Gastrocnemius medialis (tissue), 4 donors: ENCODE measurements around the gene DMD. TPM values are rescaled to one million over a fixed set of nuclear protein-coding genes. Genes with fewer than 3 reads are reported as not detected.
A peak's percentile ranks its signal among the peaks of the same experiment; 100 is the strongest.

Experiments used
- ATAC-seq, 2 donors: fragments of 150-250 bp; one replicate each; pipeline ENCODE4 v1.9.1; 2016
- DNase-seq, 2 donors: peaks; one replicate each; pipeline ENCODE4 v3.0.0-alpha.2; 2019
- H3K27ac ChIP-seq, 4 donors: fragments of 200-600 bp; sonication (generic); 1 replicate in 1 of 4; 2 replicates in 3 of 4; pipeline ENCODE4 v1.5.1; 2016 to 2018; ENCODE audit warnings: mild to moderate bottlenecking in 2 of 4, moderate library complexity in 1 of 4
- H3K27me3 ChIP-seq, 3 donors: fragments of 200-600 bp; sonication (generic) in 2 of 3; 1 replicate in 1 of 3; 2 replicates in 2 of 3; pipeline versions ENCODE4 v1.5.1 to v1.6.0; 2016 to 2019; ENCODE audit warnings: mild to moderate bottlenecking in 1 of 3, moderate library complexity in 1 of 3
- H3K36me3 ChIP-seq, 2 donors: fragments of 200-600 bp; sonication (generic) in 1 of 2; one replicate each; pipeline ENCODE4 v1.5.1; 2017 to 2018
- H3K4me1 ChIP-seq, 2 donors: fragments of 200-600 bp; sonication (generic) in 1 of 2; one replicate each; pipeline ENCODE4 v1.5.1; 2016 to 2017; ENCODE audit warnings: mild to moderate bottlenecking in 2 of 2
- H3K4me3 ChIP-seq, 4 donors: fragments of 200-600 bp; sonication (generic) in 3 of 4; 1 replicate in 1 of 4; 2 replicates in 3 of 4; pipeline ENCODE4 v1.5.1; 2016 to 2019; ENCODE audit warnings: mild to moderate bottlenecking in 2 of 4
- H3K9me3 ChIP-seq, 3 donors: fragments of 200-600 bp; sonication (generic) in 2 of 3; 1 replicate in 1 of 3; 2 replicates in 2 of 3; pipeline ENCODE4 v1.5.1; 2016 to 2019
- POLR2A ChIP-seq, 2 donors: fragments of 450-650 bp; IDR thresholded peaks; one replicate each; pipeline ENCODE4 v1.6.1; 2017; ENCODE audit warnings: antibody characterized with exemption in 2 of 2, mild to moderate bottlenecking in 2 of 2, moderate library complexity in 2 of 2
- in situ Hi-C, 4 donors: fragments of 200-750 bp; cut with MboI; loops; one replicate each; pipeline versions ENCODE4 v1.15.0 to v1.8.0; 2017; ENCODE audit warnings: low sequenced_read_pairs in 4 of 4
- intact Hi-C: fragments of 100-400 bp; cut with DNase I; formaldehyde crosslinking; loops from one replicate; pipeline ENCODE4 v1.15.1; 2023; ENCODE audit warnings: low total_unique reads
- total RNA-seq, 4 donors: library from RNA; depleted of rRNA; stranded (reverse); fragments of >200 nt; gene quantifications; one replicate each; pipeline versions ENCODE4 v1.1.0 to v1.2.3, GENCODE V29; 2016
- TF ChIP-seq, protein P1 (sequence below), 5 experiments: fragments of 450-650 bp in 3 of 5; fragments of 200-600 bp in 2 of 5; sonication (generic) in 2 of 5; IDR thresholded peaks in 4 of 5; conservative IDR thresholded peaks in 1 of 5; 1 replicate in 4 of 5; 2 replicates in 1 of 5; pipeline ENCODE4 v1.5.1; 2016 to 2019; ENCODE audit warnings: antibody characterized with exemption in 5 of 5, mild to moderate bottlenecking in 3 of 5, moderate library complexity in 3 of 5

Gene DMD
- total RNA-seq = 100 to 1,000 TPM in 2 of 4 donors, 10 to 100 TPM in 2; 53.5 to 201 (median 98.9) TPM

DNA sequence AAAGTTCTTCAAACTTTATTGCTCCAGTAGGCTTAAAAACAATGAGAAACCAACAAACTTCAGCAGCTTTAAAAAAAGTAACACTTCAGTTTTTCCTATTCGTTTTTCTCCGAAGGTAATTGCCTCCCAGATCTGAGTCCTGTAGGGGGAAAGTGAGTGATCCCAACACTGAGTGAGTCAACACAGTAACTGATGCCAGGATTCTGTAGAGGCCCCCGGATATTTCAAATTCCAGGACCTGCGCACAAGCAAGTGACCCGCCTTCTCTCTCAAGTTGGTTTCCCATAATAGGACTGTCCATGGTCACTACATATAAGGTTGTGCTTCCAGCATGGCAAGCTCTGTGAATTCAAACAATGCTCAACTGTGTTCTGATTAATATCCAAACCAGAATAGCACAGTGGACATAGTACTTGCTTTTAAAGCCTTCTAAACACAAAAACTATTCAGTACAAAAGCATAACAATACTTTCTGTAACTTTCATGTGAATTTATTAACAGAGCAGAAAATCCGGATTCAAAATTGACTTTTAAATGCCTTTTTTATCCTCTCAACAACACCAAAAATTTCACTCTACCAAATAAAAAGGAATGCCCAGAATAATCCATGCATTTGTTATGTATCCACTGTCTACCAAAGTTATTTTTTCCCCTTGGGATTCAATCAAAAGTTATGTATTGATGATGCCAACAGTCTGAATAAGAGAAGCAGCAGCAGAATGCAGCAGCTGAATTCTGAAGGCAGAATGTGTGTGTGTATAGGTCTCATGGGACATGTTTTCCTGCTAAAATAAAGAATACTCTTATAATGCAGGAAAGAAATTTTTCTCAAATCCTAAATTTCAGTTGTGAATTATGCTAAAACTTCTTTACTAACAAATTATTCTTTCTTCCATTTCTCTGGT, at the start of gene DMD:
TSS of gene DMD (minus strand) at position 194 of the 905 bp plus-strand sequence. CDS start 237 bp downstream, outside the sequence.
- in situ Hi-C loops (no loop called here), intact Hi-C loops (loop anchor here (10.0 kb wide), 2 partner anchors 123 to 317 kb away; no protein-coding TSS in a partner anchor)
- Histone ChIP-seq H3K4me3 (peak within 1 kb of the TSS; percentile 51 to 61 (median 55)), H3K9me3 (no peaks in the 10 kb centered on the region), H3K27me3 (no peaks in the 10 kb centered on the region), H3K4me1 (peaks cover 4 to 5% of the 10 kb centered on the region in 2 donors), H3K36me3 (no peaks in the 10 kb centered on the region), H3K27ac (peak within 1 kb of the TSS; percentile 78 to 91 (median 84))
- TF ChIP-seq POLR2A (IDR thresholded peaks at IDR 0.05) = peak; percentile 14 to 59
- TF ChIP-seq, protein P1, sequence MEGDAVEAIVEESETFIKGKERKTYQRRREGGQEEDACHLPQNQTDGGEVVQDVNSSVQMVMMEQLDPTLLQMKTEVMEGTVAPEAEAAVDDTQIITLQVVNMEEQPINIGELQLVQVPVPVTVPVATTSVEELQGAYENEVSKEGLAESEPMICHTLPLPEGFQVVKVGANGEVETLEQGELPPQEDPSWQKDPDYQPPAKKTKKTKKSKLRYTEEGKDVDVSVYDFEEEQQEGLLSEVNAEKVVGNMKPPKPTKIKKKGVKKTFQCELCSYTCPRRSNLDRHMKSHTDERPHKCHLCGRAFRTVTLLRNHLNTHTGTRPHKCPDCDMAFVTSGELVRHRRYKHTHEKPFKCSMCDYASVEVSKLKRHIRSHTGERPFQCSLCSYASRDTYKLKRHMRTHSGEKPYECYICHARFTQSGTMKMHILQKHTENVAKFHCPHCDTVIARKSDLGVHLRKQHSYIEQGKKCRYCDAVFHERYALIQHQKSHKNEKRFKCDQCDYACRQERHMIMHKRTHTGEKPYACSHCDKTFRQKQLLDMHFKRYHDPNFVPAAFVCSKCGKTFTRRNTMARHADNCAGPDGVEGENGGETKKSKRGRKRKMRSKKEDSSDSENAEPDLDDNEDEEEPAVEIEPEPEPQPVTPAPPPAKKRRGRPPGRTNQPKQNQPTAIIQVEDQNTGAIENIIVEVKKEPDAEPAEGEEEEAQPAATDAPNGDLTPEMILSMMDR (IDR thresholded peaks at IDR 0.05 in 4 of 5, conservative IDR thresholded peaks at IDR 0.05 in 1 of 5) = peak in 1 of 5 experiments; percentile 29
- peak; percentile 90 to 92 for ATAC-seq
- peak; percentile 49 to 76 for DNase-seq

DNA sequence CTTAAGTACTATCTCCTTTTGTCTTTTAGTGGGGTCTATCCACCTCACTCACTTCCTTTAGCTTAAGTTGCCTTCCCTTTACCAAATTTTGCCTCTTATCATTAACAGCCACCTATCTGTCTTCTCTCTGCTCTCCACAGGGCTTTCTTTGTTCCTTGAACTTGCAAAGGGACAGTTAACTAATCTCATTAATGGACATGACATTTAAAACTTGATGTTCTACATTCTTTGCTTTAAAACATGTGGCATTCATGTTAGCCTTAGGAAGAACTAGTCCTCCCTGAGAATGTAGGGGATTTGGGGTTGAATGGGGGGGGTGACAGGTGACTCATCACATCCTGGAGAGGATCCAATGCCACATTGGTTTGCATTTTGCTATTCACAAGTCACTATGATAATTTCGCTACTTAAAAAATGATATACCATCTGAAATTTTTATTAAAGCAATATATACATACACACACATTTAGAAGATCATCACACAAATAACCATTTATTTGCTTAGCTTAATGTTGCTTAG, 41.0 kb upstream of the DMD start:
- H3K27me3 ChIP-seq = no peaks in the 10 kb centered on the region
- H3K4me1 ChIP-seq = peaks cover 0 to 5% of the 10 kb centered on the region in 2 donors
- no peak for DNase-seq
- TF ChIP-seq, protein P1 (IDR thresholded peaks at IDR 0.05 in 4 of 5, conservative IDR thresholded peaks at IDR 0.05 in 1 of 5) = no peak
- no peak for TF ChIP-seq POLR2A (IDR thresholded peaks at IDR 0.05)
- no peak overlapping the region for H3K27ac ChIP-seq
- H3K4me3 ChIP-seq = no peak overlapping the region
- in situ Hi-C loops (no loop called here), intact Hi-C loops (no loop called here)
- no peaks in the 10 kb centered on the region for H3K36me3 ChIP-seq
- H3K9me3 ChIP-seq = no peaks in the 10 kb centered on the region
- ATAC-seq = no peak

DNA sequence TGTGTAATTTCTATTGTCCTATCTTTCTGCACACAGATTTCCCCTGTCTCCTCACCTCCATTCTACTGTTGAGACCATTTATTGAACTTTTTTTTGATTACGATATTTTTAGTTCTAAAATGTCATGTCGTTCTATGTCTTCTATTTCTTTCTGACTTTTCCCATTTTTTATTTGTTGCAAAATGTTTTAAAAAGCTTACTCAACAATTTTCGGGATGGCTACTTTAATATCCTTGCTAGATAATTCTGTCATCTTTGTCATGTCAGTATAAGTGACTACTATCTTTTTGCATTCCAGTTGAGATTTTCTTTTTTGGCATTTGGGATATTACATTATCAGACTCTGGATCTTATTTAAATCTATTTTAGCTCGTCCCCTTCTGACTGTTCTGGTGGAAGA, 7.5 kb upstream of the DMD start:
- no peaks in the 10 kb centered on the region for H3K9me3 ChIP-seq

DNA sequence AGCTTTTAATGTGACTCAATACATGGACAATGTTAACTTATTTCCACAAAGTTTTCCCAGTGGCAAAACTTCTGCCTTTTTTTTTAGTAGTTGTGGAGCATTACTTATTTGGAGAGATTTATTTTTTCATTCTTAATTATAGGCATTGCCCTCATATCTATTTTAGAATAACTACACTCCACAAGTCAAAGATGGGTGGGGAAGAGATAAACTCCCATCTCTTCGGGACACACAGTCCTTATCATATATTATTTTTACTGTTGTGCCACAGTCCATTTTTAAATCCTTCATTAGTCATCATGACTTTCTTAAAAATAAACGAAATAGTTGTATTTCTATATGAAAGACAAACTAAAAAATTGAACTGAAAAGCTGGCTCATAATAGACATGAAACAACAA, 1.2 kb downstream of the DMD start:
- intact Hi-C loops (loop anchor here (10.0 kb wide), 2 partner anchors 125 to 315 kb away; no protein-coding TSS in a partner anchor), in situ Hi-C loops (no loop called here)
- Histone ChIP-seq H3K27me3 (no peaks in the 10 kb centered on the region), H3K9me3 (no peaks in the 10 kb centered on the region), H3K4me3 (peak overlapping the region; percentile 51 to 61 (median 55)), H3K36me3 (no peaks in the 10 kb centered on the region), H3K4me1 (peaks cover 4 to 5% of the 10 kb centered on the region in 2 donors), H3K27ac (peak overlapping the region; percentile 78 to 91 (median 84))
- TF ChIP-seq POLR2A (IDR thresholded peaks at IDR 0.05) = peak in 1 of 2 donors; percentile 26
- TF ChIP-seq, protein P1 (IDR thresholded peaks at IDR 0.05 in 4 of 5, conservative IDR thresholded peaks at IDR 0.05 in 1 of 5) = no peak
- DNase-seq (no peak), ATAC-seq (peak; percentile 30 to 32)

More for the DNA sequence above, 7.5 kb upstream of the DMD start:
- intact Hi-C loops (loop anchor here (10.0 kb wide), 2 partner anchors 116 to 324 kb away; no protein-coding TSS in a partner anchor), in situ Hi-C loops (no loop called here)
- Histone ChIP-seq H3K36me3 (no peaks in the 10 kb centered on the region), H3K27ac (no peak overlapping the region), H3K4me3 (no peak overlapping the region), H3K27me3 (no peaks in the 10 kb centered on the region), H3K4me1 (no peaks in the 10 kb centered on the region)
- no peak for DNase-seq
- ATAC-seq = no peak
- TF ChIP-seq, protein P1 (IDR thresholded peaks at IDR 0.05 in 4 of 5, conservative IDR thresholded peaks at IDR 0.05 in 1 of 5) = no peak
